GM19455 (cell line): ENCODE results near the gene TNNC1.

Experiments used
- ATAC-seq: cut with Tn5 transposase; IDR thresholded peaks from one replicate; pipeline ENCODE4 v1.9.1; 2021; ENCODE audit not compliant: unreplicated experiment

Gene TNNC1

GRCh38 chr3:52402101-52402521, 51.7 kb downstream of the TNNC1 start:
- ATAC-seq = no peak

- ATAC-seq = no peak
Measured at GRCh38 chr3:52401551-52401950, 52.3 kb downstream of the TNNC1 start.
